Spleen (tissue), 7 donors: Measurements from ENCODE around the gene IQSEC1.

Experiments
- CTCF ChIP-seq, 11 experiments: fragments of 200-600 bp in 7 of 11; fragments of 450-650 bp in 4 of 11; sonication (generic) in 4 of 11; IDR thresholded peaks in 8 of 11; conservative IDR thresholded peaks in 3 of 11; 1 replicate in 7 of 11; 2 replicates in 4 of 11; pipeline versions ENCODE4 v1.4.0 to v1.8.0; 2016 to 2021; ENCODE audit warnings: antibody characterized with exemption in 11 of 11, inconsistent platforms in 4 of 11, mild to moderate bottlenecking in 1 of 11
- POLR2A ChIP-seq, 3 donors: fragments of 450-650 bp; IDR thresholded peaks; one replicate each; pipeline ENCODE4 v1.5.1; 2017; ENCODE audit warnings: antibody characterized with exemption in 3 of 3, mild to moderate bottlenecking in 1 of 3
- donor health status: DM: no; HTN: no; CAD: no; lungs with moderate emphysema.
- donor health status: DM: no; HTN: no; CAD: no.
- donor health status: DM: no; HTN: no; CAD: no.

- TF ChIP-seq POLR2A (IDR thresholded peaks at IDR 0.05) (no peak), CTCF (IDR thresholded peaks at IDR 0.05 in 8 of 11, conservative IDR thresholded peaks at IDR 0.05 in 3 of 11) (no peak)
These were observed 30.3 kb upstream of the IQSEC1 start for GRCh38 chr3:13103416-13104058.
